Keratinocyte (primary cell): Measurements from ENCODE around the gene RFC3.

Experiments used
- EZH2 ChIP-seq: IDR thresholded peaks from one replicate; pipeline ENCODE4 v1.6.1; 2012; ENCODE audit warnings: inconsistent platforms, mild to moderate bottlenecking, low read length, moderate library complexity
- TF ChIP-seq, protein P1 (sequence below), 3 experiments: IDR thresholded peaks in 1 of 3; conservative IDR thresholded peaks in 1 of 3; optimal IDR thresholded peaks in 1 of 3; 2 replicates in 2 of 3; 3 replicates in 1 of 3; pipeline versions ENCODE3 to v1.5.1; 2011; ENCODE audit warnings: low read length in 3 of 3, mild to moderate bottlenecking in 3 of 3, moderate library complexity in 2 of 3, control low read depth in 1 of 3, inconsistent platforms in 1 of 3; ENCODE audit not compliant: insufficient read depth in 2 of 3; ENCODE audit errors: extremely low read depth in 1 of 3

DNA sequence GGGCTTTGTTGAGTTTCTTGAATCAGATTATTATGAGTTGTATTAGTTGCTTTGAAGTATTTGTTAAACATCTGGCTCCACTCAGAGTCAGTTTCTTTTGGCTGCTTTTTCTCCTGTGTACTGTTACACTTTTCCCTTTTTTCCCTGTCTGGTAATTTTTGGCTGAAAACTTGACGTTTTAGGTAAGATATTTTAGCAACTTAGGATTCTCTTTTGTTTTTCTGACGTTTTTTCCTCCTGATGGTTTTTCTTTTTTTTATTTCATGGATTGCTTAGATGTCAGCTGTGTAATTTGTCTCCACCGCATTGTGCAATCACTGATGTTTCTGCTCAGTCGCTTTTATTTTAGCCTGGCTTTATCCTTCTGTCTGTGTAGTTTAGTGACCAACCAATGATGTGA lies 20.7 kb downstream of the RFC3 start:
- TF ChIP-seq, protein P1, sequence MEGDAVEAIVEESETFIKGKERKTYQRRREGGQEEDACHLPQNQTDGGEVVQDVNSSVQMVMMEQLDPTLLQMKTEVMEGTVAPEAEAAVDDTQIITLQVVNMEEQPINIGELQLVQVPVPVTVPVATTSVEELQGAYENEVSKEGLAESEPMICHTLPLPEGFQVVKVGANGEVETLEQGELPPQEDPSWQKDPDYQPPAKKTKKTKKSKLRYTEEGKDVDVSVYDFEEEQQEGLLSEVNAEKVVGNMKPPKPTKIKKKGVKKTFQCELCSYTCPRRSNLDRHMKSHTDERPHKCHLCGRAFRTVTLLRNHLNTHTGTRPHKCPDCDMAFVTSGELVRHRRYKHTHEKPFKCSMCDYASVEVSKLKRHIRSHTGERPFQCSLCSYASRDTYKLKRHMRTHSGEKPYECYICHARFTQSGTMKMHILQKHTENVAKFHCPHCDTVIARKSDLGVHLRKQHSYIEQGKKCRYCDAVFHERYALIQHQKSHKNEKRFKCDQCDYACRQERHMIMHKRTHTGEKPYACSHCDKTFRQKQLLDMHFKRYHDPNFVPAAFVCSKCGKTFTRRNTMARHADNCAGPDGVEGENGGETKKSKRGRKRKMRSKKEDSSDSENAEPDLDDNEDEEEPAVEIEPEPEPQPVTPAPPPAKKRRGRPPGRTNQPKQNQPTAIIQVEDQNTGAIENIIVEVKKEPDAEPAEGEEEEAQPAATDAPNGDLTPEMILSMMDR (optimal IDR thresholded peaks at IDR 0.05 in 1 of 3, IDR thresholded peaks at IDR 0.05 in 1 of 3, conservative IDR thresholded peaks at IDR 0.05 in 1 of 3; ENCODE audit: extremely low read depth in 1 of 3, insufficient read depth in 2 of 3, low read length in 3 of 3), result no peak
- no peak for TF ChIP-seq EZH2
